GM10248 (cell line): Measurements from ENCODE around the gene ANKRD63.

Source experiments
- CTCF ChIA-PET: fragments of 300-600 bp; sonication (Branson Sonifier 250); formaldehyde crosslinking; extraction: SDS; loops from one replicate; lab custom pipeline; 2021; ENCODE audit warnings: antibody characterized with exemption; lab: Yijun Ruan, JAX
- POLR2A ChIA-PET: fragments of 350-650 bp; sonication (Branson Sonifier 250); formaldehyde crosslinking; extraction: SDS; loops from one replicate; lab custom pipeline; 2020; ENCODE audit warnings: antibody characterized with exemption; lab: Yijun Ruan, JAX
- DNase-seq: peaks from one replicate; pipeline ENCODE4 v3.0.0; 2012; ENCODE audit errors: extremely low spot score
- TF ChIP-seq, protein P1 (sequence below): IDR thresholded peaks from 2 replicates; pipeline ENCODE4 v1.5.1; 2012; ENCODE audit warnings: mild to moderate bottlenecking, low read depth; ENCODE audit errors: extremely low read depth, missing control alignments, control extremely low read depth

ANKRD63 gene

DNA sequence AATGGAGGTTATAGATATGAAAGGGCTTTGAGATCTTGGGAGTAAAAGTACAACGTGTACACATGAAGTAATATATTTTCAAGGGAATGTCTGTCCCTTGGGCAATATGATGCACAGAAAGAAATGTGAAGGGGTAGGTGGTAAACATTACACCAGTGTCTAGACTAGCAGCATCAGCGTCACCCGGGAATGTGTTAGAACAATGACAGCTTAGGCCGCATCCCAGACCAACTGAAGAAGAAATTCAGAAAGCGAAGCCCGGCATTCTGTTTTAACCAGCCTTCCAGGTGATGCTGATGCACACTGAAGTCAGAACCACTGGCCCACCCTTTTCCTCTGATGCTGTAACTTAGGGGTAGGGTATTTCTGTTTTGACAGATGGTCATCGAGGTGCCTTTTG, 46.9 kb upstream of the ANKRD63 start:
- POLR2A ChIA-PET: no interaction called here
- no peak for DNase-seq

DNA sequence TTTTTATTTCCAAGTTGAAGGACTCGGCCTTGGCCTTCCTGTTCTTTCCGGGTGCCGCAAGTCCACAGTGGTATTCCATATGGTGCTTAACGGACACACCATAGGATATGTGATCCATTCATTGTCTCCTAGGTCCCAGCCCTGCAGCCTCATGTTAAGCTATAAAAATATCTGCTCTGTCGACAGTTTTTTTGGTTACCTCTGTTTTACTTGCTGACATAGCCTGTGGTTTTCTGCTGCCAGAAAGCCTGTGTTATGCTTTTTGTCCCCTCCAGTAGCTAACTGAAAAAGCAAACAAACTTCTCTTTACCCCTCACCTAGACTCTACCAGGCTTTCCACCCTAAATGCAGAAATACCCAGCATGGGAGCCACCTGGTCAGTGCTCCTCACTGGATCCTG, 45.9 kb upstream of the ANKRD63 start:
- ChIA-PET POLR2A (no interaction called here), CTCF (interaction anchor here (0.8 to 8.9 kb wide), 8 partner anchors 9 to 70 kb away, joined by 3 to 222 read pairs (median 8); partner anchors contain the start of genes CCDC9B and PLCB2)
- TF ChIP-seq, protein P1, sequence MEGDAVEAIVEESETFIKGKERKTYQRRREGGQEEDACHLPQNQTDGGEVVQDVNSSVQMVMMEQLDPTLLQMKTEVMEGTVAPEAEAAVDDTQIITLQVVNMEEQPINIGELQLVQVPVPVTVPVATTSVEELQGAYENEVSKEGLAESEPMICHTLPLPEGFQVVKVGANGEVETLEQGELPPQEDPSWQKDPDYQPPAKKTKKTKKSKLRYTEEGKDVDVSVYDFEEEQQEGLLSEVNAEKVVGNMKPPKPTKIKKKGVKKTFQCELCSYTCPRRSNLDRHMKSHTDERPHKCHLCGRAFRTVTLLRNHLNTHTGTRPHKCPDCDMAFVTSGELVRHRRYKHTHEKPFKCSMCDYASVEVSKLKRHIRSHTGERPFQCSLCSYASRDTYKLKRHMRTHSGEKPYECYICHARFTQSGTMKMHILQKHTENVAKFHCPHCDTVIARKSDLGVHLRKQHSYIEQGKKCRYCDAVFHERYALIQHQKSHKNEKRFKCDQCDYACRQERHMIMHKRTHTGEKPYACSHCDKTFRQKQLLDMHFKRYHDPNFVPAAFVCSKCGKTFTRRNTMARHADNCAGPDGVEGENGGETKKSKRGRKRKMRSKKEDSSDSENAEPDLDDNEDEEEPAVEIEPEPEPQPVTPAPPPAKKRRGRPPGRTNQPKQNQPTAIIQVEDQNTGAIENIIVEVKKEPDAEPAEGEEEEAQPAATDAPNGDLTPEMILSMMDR: no peak
- no peak for DNase-seq

More for the DNA sequence above, 46.9 kb upstream of the ANKRD63 start:
- CTCF ChIA-PET: interaction anchor here (1.4 to 16.1 kb wide), 4 partner anchors 9 to 51 kb away, joined by 3 to 222 read pairs (median 114); partner anchors contain the start of genes CCDC9B, INAFM2 and PLCB2
- TF ChIP-seq, protein P1: no peak

DNA sequence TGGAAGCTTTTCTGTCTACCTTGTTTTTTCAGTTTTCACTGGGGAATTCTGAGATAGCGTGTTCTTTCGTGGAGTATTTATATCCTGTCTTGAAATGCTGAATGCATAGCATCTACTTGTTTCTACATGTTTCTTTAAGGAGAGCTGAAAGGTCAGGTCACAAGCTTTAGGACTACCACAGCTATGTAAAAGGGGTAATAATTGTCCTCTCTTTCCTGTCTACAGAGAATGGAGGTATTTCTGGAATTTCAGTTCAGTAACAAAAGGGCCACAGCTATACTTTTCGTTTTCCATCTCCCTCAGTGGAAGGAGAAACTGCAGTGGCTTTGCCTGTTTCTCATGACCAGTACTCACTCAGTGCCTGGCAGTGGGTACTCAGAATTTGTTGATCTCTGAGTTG, 45.3 kb upstream of the ANKRD63 start:
- CTCF ChIA-PET: interaction anchor here (1.4 to 8.9 kb wide), 7 partner anchors 8 to 70 kb away, joined by 3 to 222 read pairs (median 14); partner anchors contain the start of gene CCDC9B
- no peak for DNase-seq
- POLR2A ChIA-PET: no interaction called here
- TF ChIP-seq, protein P1: no peak

DNA sequence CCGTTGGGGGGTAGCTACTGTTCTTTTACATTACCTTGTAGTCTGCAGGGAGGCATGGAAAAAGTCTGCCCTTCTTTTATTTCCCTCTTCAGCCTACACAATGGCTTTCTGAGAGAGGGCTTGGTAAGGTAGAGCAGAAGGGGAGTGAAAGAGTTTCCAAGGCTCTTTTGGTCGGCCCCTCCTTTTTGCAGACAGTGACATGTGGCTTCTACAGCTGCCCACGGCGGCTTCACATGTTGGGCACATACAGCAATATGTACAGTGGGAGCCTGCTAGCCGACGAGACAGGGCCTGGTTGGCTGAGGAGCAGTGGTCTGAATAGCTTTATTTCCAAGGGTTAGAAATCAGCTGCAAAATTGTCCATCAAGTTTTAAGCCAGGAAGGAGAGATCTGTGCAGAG, 44.6 kb upstream of the ANKRD63 start:
- no peak for DNase-seq
- CTCF ChIA-PET: interaction anchor here (1.0 to 8.9 kb wide), 15 partner anchors 8 to 80 kb away, joined by 3 to 222 read pairs (median 7); partner anchors contain the start of genes ANKRD63, CCDC9B and PLCB2
- TF ChIP-seq, protein P1: no peak
- POLR2A ChIA-PET: no interaction called here

DNA sequence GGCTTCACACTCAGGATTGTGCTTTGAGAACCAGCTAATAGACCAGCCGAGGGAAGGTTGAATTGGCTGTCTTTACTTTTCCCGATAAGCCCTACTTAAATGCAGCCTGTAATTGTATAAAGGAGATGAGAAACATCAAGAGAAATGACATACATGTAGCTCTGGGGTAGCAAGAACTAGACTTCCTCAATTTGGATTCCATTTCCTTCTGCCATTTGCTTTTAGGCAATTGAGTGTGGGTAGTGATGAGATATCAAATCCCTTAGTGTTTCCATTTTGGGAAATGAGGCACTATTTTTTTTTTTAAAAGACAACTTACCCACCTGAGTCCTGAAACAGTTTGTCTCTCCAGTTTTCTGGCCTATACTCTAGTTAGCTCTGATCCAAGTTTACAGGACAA, 42.8 kb upstream of the ANKRD63 start:
- POLR2A ChIA-PET: no interaction called here
- CTCF ChIA-PET: interaction anchor here (1.5 to 8.9 kb wide), 9 partner anchors 9 to 52 kb away, joined by 4 to 222 read pairs (median 6); partner anchors contain the start of genes CCDC9B and PLCB2

DNA sequence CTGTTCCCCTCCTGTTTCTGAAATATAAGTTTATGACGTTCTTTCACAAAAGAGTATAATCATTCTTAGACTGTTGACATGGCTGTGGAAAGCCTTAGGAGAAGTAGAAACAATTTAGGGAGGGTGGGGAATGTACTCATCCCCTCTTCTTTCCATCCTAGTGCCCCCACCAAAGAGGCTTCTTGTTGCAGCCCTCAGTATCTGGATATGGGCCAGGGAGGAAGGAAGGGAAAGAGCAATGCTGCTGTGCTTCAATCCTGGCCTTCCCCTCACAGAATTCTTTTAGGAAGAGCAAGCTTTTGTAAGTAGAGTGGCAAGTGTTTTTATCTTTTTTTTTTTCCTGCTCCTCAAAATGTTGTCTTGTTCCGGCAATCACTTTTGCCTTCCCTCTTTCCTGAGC, 42.3 kb upstream of the ANKRD63 start:
- no peak for DNase-seq
- ChIA-PET POLR2A (no interaction called here), CTCF (interaction anchor here (0.9 to 8.9 kb wide), 7 partner anchors 14 to 97 kb away, joined by 3 to 222 read pairs (median 5); partner anchors contain the start of genes CCDC9B and PLCB2)
- TF ChIP-seq, protein P1: no peak

More for the DNA sequence above, 42.8 kb upstream of the ANKRD63 start:
- DNase-seq: no peak
- TF ChIP-seq, protein P1: no peak
